ENCODE results near the gene BLVRB. TPM values are rescaled to one million over a fixed set of nuclear protein-coding genes. Genes with fewer than 3 reads are reported as not detected.

Gene BLVRB
- total and polyA plus RNA-seq, 9 of the 15 experiments (the other 6 are each of a cell fraction or from before 2014, with no cell fraction given): 81.1 to 749 (median 331) TPM

DNA sequence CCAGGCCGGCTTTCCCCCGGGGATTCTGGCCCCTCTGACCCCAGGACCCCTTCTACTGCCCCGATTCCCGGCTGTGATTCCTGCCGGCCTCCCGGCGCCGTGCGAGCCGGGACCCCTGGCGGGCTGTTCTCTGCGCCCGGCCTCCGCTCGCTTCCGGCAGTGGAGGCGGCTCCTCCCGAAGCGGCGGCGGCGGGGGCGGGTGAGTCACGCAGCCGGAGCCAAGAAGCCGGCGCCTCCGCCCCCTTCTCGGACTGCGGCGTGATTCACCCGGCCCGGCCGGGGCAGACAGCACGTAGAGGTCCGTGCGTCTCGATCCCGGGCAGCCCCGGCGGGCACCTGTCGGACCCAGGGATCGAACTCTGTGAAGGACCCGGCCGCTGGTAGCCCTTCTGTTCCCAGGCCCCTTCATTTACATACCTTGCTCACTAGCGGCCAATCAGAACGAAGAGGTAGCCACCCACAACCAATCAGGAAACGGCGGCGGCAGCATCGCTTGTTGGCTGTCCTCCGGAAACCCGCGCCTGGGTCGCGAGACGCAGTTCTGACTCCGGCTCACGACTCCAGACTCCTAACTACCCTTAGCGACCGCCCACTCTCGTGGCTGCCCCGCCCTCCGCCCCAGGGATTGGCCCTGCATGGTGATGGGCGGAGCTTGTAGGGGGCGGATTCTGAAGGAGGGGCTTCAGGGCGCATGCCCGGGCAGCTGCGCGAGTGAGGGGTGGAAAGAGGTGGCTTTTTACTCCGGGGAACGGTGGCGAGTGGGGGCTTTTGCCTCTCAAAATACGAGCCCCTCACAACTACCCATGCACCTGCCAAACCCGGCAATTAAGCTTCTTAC is 39.9 kb downstream of the BLVRB start, which contains the start of gene SERTAD1 (continued):
- TF ChIP-seq ZBTB33 (CRISPR knock-in tag; IDR thresholded peaks at IDR 0.05): no peak
- TF ChIP-seq ZKSCAN3 (CRISPR knock-in tag; IDR thresholded peaks at IDR 0.05): no peak
- peak in 1 of 2 experiments; percentile 11; a peak in 1 of 4 replicates for TF ChIP-seq ZMIZ1 (IDR thresholded peaks at IDR 0.05; ENCODE audit: low read depth in 2 of 2, low read length in 2 of 2)
- no peak for TF ChIP-seq KAT8 (IDR thresholded peaks at IDR 0.05; ENCODE audit: low read depth)
- TF ChIP-seq MECOM (CRISPR knock-in tag; IDR thresholded peaks at IDR 0.05): no peak
- TF ChIP-seq, protein P1, sequence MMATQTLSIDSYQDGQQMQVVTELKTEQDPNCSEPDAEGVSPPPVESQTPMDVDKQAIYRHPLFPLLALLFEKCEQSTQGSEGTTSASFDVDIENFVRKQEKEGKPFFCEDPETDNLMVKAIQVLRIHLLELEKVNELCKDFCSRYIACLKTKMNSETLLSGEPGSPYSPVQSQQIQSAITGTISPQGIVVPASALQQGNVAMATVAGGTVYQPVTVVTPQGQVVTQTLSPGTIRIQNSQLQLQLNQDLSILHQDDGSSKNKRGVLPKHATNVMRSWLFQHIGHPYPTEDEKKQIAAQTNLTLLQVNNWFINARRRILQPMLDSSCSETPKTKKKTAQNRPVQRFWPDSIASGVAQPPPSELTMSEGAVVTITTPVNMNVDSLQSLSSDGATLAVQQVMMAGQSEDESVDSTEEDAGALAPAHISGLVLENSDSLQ (IDR thresholded peaks at IDR 0.05): peak; percentile 80
- TF ChIP-seq PHF21A (IDR thresholded peaks at IDR 0.05; ENCODE audit: borderline replicate concordance, low read depth): peak; percentile 99
- peak; percentile 61 for TF ChIP-seq GABPB1 (CRISPR knock-in tag; IDR thresholded peaks at IDR 0.05)
- peak; percentile 32; the same call in 1 of the 2 replicates for TF ChIP-seq FOXP1 (CRISPR knock-in tag; IDR thresholded peaks at IDR 0.05)
- no peak for TF ChIP-seq NCOA1 (IDR thresholded peaks at IDR 0.05; ENCODE audit: low read depth)
- TF ChIP-seq, protein P2, sequence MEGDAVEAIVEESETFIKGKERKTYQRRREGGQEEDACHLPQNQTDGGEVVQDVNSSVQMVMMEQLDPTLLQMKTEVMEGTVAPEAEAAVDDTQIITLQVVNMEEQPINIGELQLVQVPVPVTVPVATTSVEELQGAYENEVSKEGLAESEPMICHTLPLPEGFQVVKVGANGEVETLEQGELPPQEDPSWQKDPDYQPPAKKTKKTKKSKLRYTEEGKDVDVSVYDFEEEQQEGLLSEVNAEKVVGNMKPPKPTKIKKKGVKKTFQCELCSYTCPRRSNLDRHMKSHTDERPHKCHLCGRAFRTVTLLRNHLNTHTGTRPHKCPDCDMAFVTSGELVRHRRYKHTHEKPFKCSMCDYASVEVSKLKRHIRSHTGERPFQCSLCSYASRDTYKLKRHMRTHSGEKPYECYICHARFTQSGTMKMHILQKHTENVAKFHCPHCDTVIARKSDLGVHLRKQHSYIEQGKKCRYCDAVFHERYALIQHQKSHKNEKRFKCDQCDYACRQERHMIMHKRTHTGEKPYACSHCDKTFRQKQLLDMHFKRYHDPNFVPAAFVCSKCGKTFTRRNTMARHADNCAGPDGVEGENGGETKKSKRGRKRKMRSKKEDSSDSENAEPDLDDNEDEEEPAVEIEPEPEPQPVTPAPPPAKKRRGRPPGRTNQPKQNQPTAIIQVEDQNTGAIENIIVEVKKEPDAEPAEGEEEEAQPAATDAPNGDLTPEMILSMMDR (IDR thresholded peaks at IDR 0.05 in 2 of 3, conservative IDR thresholded peaks at IDR 0.05 in 1 of 3; ENCODE audit: insufficient read depth in 2 of 3, low read depth in 1 of 3, low read length in 3 of 3): peak; percentile 50 to 65 (median 58); a peak in 5 of 6 replicates
- TF ChIP-seq KDM1A (IDR thresholded peaks at IDR 0.05): peak; percentile 98
- no peak for TF ChIP-seq HCFC1 (IDR thresholded peaks at IDR 0.05; ENCODE audit: low read depth, low read length)
- TF ChIP-seq DACH1 (IDR thresholded peaks at IDR 0.05; ENCODE audit: partially characterized antibody): no peak
- no peak for TF ChIP-seq ZNF696 (CRISPR knock-in tag; conservative IDR thresholded peaks at IDR 0.05)

All from K562 (cell line).